Liver (tissue), 3 donors: ENCODE measurements around the gene CXCL16.

Source experiments
- CTCF ChIP-seq: fragments of 150-350 bp; IDR thresholded peaks from 2 replicates; pipeline ENCODE4 v1.5.1; 2017; ENCODE audit warnings: improper control_type of control experiment, low read depth, low read length; ENCODE audit not compliant: missing input control
- EGR1 ChIP-seq, 2 donors: IDR thresholded peaks; 2 replicates each; pipeline ENCODE4 v1.6.1; 2016 to 2018; ENCODE audit warnings: antibody characterized with exemption in 2 of 2, low read depth in 2 of 2
- donor health status: healthy.
- donor health status: healthy.

GRCh38 chr17:4693416-4693815, 46.3 kb downstream of the CXCL16 start:
- TF ChIP-seq EGR1 (IDR thresholded peaks at IDR 0.05; ENCODE audit: low read depth in 2 of 2) (no peak), CTCF (no peak)
